Stimulated activated CD8-positive, alpha-beta memory T cell treated with anti-CD3 and anti-CD28 coated beads, Interleukin-4, amount 100 ng/mL, for 24 hours (primary cell): ENCODE data around the gene HSD17B7.
"Not testable (repeated sequence)": the region's sequence is repeated elsewhere in the genome, so short reads cannot be mapped to it uniquely, and the experiment has no call there.

Source experiments
- DNase-seq: peaks from one replicate; pipeline ENCODE4 v3.0.0-alpha.2; 2020; ENCODE audit warnings: low read depth

Gene HSD17B7

GRCh38 chr1:162790303-162790984 lies at the start of gene HSD17B7:
TSS of gene HSD17B7 (plus strand) at chr1:162790702. CDS start at chr1:162790801, 99 bp downstream.
- peak; percentile 50 for DNase-seq

- DNase-seq: no peak
These were observed 49.7 kb upstream of the HSD17B7 start for GRCh38 chr1:162740755-162741154.

GRCh38 chr1:162741574-162741973 lies 48.9 kb upstream of the HSD17B7 start:
- no peak for DNase-seq

GRCh38 chr1:162746264-162746942 lies 44.1 kb upstream of the HSD17B7 start:
- DNase-seq: not testable (repeated sequence)

GRCh38 chr1:162753001-162753658 lies 37.4 kb upstream of the HSD17B7 start:
- DNase-seq: no peak

- DNase-seq: no peak
These were observed 36.4 kb upstream of the HSD17B7 start for GRCh38 chr1:162753998-162754585.

GRCh38 chr1:162755306-162755705 lies 35.2 kb upstream of the HSD17B7 start:
- no peak for DNase-seq

GRCh38 chr1:162756523-162756922 lies 34.0 kb upstream of the HSD17B7 start:
- DNase-seq: no peak

GRCh38 chr1:162757476-162757875 lies 33.0 kb upstream of the HSD17B7 start:
- no peak for DNase-seq

- no peak for DNase-seq
These were observed 24.7 kb upstream of the HSD17B7 start for GRCh38 chr1:162765788-162766187.

- no peak for DNase-seq
These were observed 17.8 kb upstream of the HSD17B7 start for GRCh38 chr1:162772571-162773154.

- no peak for DNase-seq
These were observed 16.5 kb upstream of the HSD17B7 start for GRCh38 chr1:162774007-162774406.

GRCh38 chr1:162779043-162779442 lies 11.5 kb upstream of the HSD17B7 start:
- no peak for DNase-seq

- DNase-seq: no peak
These were observed 7.8 kb upstream of the HSD17B7 start for GRCh38 chr1:162782671-162783070.

GRCh38 chr1:162784926-162785325 lies 5.6 kb upstream of the HSD17B7 start:
- not testable (repeated sequence) for DNase-seq

- not testable (repeated sequence) for DNase-seq
These were observed 1.7 kb upstream of the HSD17B7 start for GRCh38 chr1:162788783-162789182.

- not testable (repeated sequence) for DNase-seq
These were observed 469 bp downstream of the HSD17B7 start for GRCh38 chr1:162790985-162791357.

GRCh38 chr1:162794284-162794683 lies 3.8 kb downstream of the HSD17B7 start:
- not testable (repeated sequence) for DNase-seq

GRCh38 chr1:162796617-162797279 lies 6.2 kb downstream of the HSD17B7 start:
- not testable (repeated sequence) for DNase-seq

- DNase-seq: not testable (repeated sequence)
These were observed 9.7 kb downstream of the HSD17B7 start for GRCh38 chr1:162799995-162800830.

- not testable (repeated sequence) for DNase-seq
These were observed 17.0 kb downstream of the HSD17B7 start for GRCh38 chr1:162807503-162807902.
